BE2C (cell line): ENCODE results near the gene KCNJ10.

Source experiments
- DNase-seq: peaks from one replicate; pipeline ENCODE4 v3.0.0-alpha.2; 2020
- H3K27me3 ChIP-seq: fragments of 250-450 bp; sonication (Bioruptor Pico); 2 replicates; pipeline ENCODE4 v1.5.1; 2020; ENCODE audit warnings: mild to moderate bottlenecking
- H3K36me3 ChIP-seq: fragments of 250-450 bp; sonication (Bioruptor Pico); 2 replicates; pipeline ENCODE4 v1.5.1; 2020; ENCODE audit warnings: mild to moderate bottlenecking
- H3K4me1 ChIP-seq: fragments of 250-450 bp; sonication (Bioruptor Pico); 2 replicates; pipeline ENCODE4 v1.5.1; 2020
- H3K4me3 ChIP-seq: 2 replicates; pipeline ENCODE4 v1.5.1; 2011; ENCODE audit warnings: low read depth, low read length
- H3K9me3 ChIP-seq: fragments of 250-450 bp; sonication (Bioruptor Pico); 2 replicates; pipeline ENCODE4 v1.5.1; 2020
- CTCF ChIP-seq: IDR thresholded peaks from 2 replicates; pipeline ENCODE4 v1.5.1; 2012; ENCODE audit warnings: mild to moderate bottlenecking, low read depth, low read length

KCNJ10 gene

GRCh38 chr1:159996653-159997052, 73.3 kb downstream of the KCNJ10 start:
- no peak for DNase-seq
- Histone ChIP-seq H3K4me1 (no peaks in the 10 kb centered on the region), H3K27me3 (peaks cover 15% of the 10 kb centered on the region), H3K36me3 (no peaks in the 10 kb centered on the region), H3K4me3 (no peak overlapping the region), H3K9me3 (no peaks in the 10 kb centered on the region)
- TF ChIP-seq CTCF = no peak

- Histone ChIP-seq H3K36me3 (no peaks in the 10 kb centered on the region), H3K27me3 (peaks cover 17% of the 10 kb centered on the region), H3K4me3 (no peak overlapping the region), H3K4me1 (no peaks in the 10 kb centered on the region), H3K9me3 (no peaks in the 10 kb centered on the region)
- TF ChIP-seq CTCF = no peak
- no peak for DNase-seq
These were observed 75.1 kb downstream of the KCNJ10 start for GRCh38 chr1:159994896-159995295.

- Histone ChIP-seq H3K4me3 (no peak overlapping the region), H3K9me3 (no peaks in the 10 kb centered on the region), H3K27me3 (peaks cover 17% of the 10 kb centered on the region), H3K36me3 (no peaks in the 10 kb centered on the region), H3K4me1 (no peaks in the 10 kb centered on the region)
- no peak for TF ChIP-seq CTCF
- DNase-seq = no peak
These were observed 76.0 kb downstream of the KCNJ10 start for GRCh38 chr1:159993911-159994310.

GRCh38 chr1:159992161-159992560, 77.8 kb downstream of the KCNJ10 start:
- H3K4me1 ChIP-seq = no peaks in the 10 kb centered on the region
- H3K4me3 ChIP-seq = no peak overlapping the region
- H3K9me3 ChIP-seq = no peaks in the 10 kb centered on the region
- DNase-seq = no peak
- H3K27me3 ChIP-seq = peaks cover 14% of the 10 kb centered on the region
- H3K36me3 ChIP-seq = no peaks in the 10 kb centered on the region
- no peak for TF ChIP-seq CTCF

GRCh38 chr1:159991513-159991912, 78.4 kb downstream of the KCNJ10 start:
- Histone ChIP-seq H3K4me1 (no peaks in the 10 kb centered on the region), H3K36me3 (no peaks in the 10 kb centered on the region), H3K4me3 (no peak overlapping the region), H3K9me3 (no peaks in the 10 kb centered on the region), H3K27me3 (peaks cover 11% of the 10 kb centered on the region)
- TF ChIP-seq CTCF = no peak
- DNase-seq = no peak

- TF ChIP-seq CTCF = no peak
- H3K4me3 ChIP-seq = no peak overlapping the region
- no peak for DNase-seq
- no peaks in the 10 kb centered on the region for H3K4me1 ChIP-seq
- H3K36me3 ChIP-seq = no peaks in the 10 kb centered on the region
- H3K9me3 ChIP-seq = no peaks in the 10 kb centered on the region
- H3K27me3 ChIP-seq = peaks cover 7% of the 10 kb centered on the region
These were observed 80.0 kb downstream of the KCNJ10 start for GRCh38 chr1:159990005-159990404.
